H1 (cell line): Measurements from ENCODE around the gene EHBP1. TPM values are rescaled to one million over a fixed set of nuclear protein-coding genes. Genes with fewer than 3 reads are reported as not detected.

Experiments
- CTCF ChIA-PET: fragments of 300-600 bp; sonication (Branson Sonifier 250); formaldehyde crosslinking; loops from one replicate; lab custom pipeline; 2021; ENCODE audit not compliant: partially characterized antibody; lab: Charles Lee
- POLR2A ChIA-PET: fragments of 300-600 bp; sonication (Branson Sonifier 250); formaldehyde crosslinking; loops from one replicate; lab custom pipeline; 2021; ENCODE audit warnings: inconsistent platforms; ENCODE audit not compliant: partially characterized antibody; lab: Charles Lee
- DNase-seq, 2 experiments: peaks; one replicate each; pipeline versions ENCODE4 v3.0.0 to v3.0.0-alpha.2; 2010 to 2022; ENCODE audit warnings: low spot score in 2 of 2, low read depth in 1 of 2, mixed read lengths in 1 of 2
- FAIRE-seq: peaks from 2 replicates; lab custom pipeline; 2011; peaks lifted over from hg19 to GRCh38; lab: Jason Lieb, UNC
- H2AFZ ChIP-seq: 2 replicates; pipeline ENCODE4 v1.8.1; 2012; ENCODE audit warnings: low read length, inconsistent platforms
- H2AK5ac ChIP-seq: 2 replicates; pipeline ENCODE4 v1.6.1; 2013; ENCODE audit warnings: low read depth, low read length
- H2BK120ac ChIP-seq: replicated peaks from 2 replicates; pipeline ENCODE3; 2013; ENCODE audit warnings: low read depth, low read length, inconsistent platforms
- H2BK12ac ChIP-seq: 2 replicates; pipeline ENCODE4 v1.6.1; 2013; ENCODE audit warnings: low read depth, low read length
- H2BK15ac ChIP-seq: 2 replicates; pipeline ENCODE4 v1.6.1; 2013; ENCODE audit warnings: low read length
- H2BK20ac ChIP-seq: 2 replicates; pipeline ENCODE4 v1.6.1; 2013; ENCODE audit warnings: low read length
- H2BK5ac ChIP-seq: 2 replicates; pipeline ENCODE4 v1.6.1; 2013; ENCODE audit warnings: low read depth, low read length
- H3K14ac ChIP-seq: 2 replicates; pipeline ENCODE4 v1.6.1; 2013; ENCODE audit warnings: inconsistent platforms; ENCODE audit not compliant: insufficient read length
- H3K18ac ChIP-seq: 2 replicates; pipeline ENCODE4 v1.6.1; 2013; ENCODE audit warnings: low read length; ENCODE audit errors: extremely low read depth
- H3K23ac ChIP-seq: 2 replicates; pipeline ENCODE4 v1.6.1; 2013; ENCODE audit warnings: inconsistent platforms; ENCODE audit not compliant: insufficient read length
- H3K23me2 ChIP-seq: 2 replicates; pipeline ENCODE4 v1.6.1; 2013; ENCODE audit warnings: low read depth, low read length
- H3K27ac ChIP-seq: 2 replicates; pipeline ENCODE4 v1.6.1; 2011; ENCODE audit warnings: low read depth, low read length, inconsistent platforms
- H3K27me3 ChIP-seq, 4 experiments: replicated peaks in 1 of 4; 1 replicate in 1 of 4; 2 replicates in 3 of 4; pipeline versions ENCODE4 v1.6.1 to v1.8.1; 2011 to 2013; ENCODE audit warnings: low read length in 3 of 4, mild to moderate bottlenecking in 3 of 4, inconsistent platforms in 2 of 4, mixed read lengths in 2 of 4, moderate library complexity in 1 of 4; ENCODE audit not compliant: control insufficient read depth in 3 of 4, insufficient read depth in 3 of 4; ENCODE audit errors: extremely low read depth in 1 of 4
- H3K36me3 ChIP-seq, 4 experiments: 2 replicates each; pipeline versions ENCODE4 v1.6.1 to v1.8.1; 2011 to 2013; ENCODE audit warnings: mild to moderate bottlenecking in 4 of 4, low read length in 3 of 4, moderate library complexity in 2 of 4, control low read depth in 1 of 4, inconsistent platforms in 1 of 4; ENCODE audit not compliant: insufficient read depth in 4 of 4, control insufficient read depth in 2 of 4
- H3K4ac ChIP-seq: replicated peaks from 2 replicates; pipeline ENCODE3; 2013; ENCODE audit warnings: low read length, low read depth, mixed read lengths, inconsistent platforms; ENCODE audit not compliant: insufficient read length
- H3K4me1 ChIP-seq, 4 experiments: replicated peaks in 1 of 4; 1 replicate in 1 of 4; 2 replicates in 3 of 4; pipeline versions ENCODE4 v1.6.1 to v1.8.1; 2011 to 2013; ENCODE audit warnings: low read length in 3 of 4, inconsistent platforms in 2 of 4, mixed read lengths in 1 of 4; ENCODE audit not compliant: insufficient read depth in 4 of 4, control insufficient read depth in 3 of 4
- H3K4me2 ChIP-seq, 2 experiments: 2 replicates each; pipeline versions ENCODE4 v1.6.1 to v1.8.1; 2011 to 2013; ENCODE audit warnings: low read depth in 2 of 2, low read length in 2 of 2, control low read depth in 1 of 2, inconsistent platforms in 1 of 2, mild to moderate bottlenecking in 1 of 2; ENCODE audit not compliant: insufficient read depth in 1 of 2
- H3K4me3 ChIP-seq, 4 experiments: fragments of 200-600, 300-600 bp in 1 of 4; sonication (generic), shearing (Covaris generic), sonication (Bioruptor Twin) in 1 of 4; 2 replicates each; pipeline versions ENCODE4 v1.5.1 to v1.8.1; 2011 to 2016; ENCODE audit warnings: low read length in 4 of 4, low read depth in 3 of 4, control low read depth in 2 of 4, inconsistent platforms in 2 of 4, mild to moderate bottlenecking in 2 of 4, mixed read lengths in 1 of 4, moderate library complexity in 1 of 4; ENCODE audit not compliant: insufficient read depth in 2 of 4; ENCODE audit errors: extremely low read depth in 1 of 4
- H3K56ac ChIP-seq: replicated peaks from 2 replicates; pipeline ENCODE3; 2013; ENCODE audit warnings: low read depth, mild to moderate bottlenecking, mixed read lengths, low read length, inconsistent platforms; ENCODE audit not compliant: insufficient read length
- H3K79me1 ChIP-seq: 2 replicates; pipeline ENCODE4 v1.6.1; 2013; ENCODE audit warnings: low read depth, low read length, control low read depth
- H3K79me2 ChIP-seq, 2 experiments: 2 replicates each; pipeline versions ENCODE4 v1.6.1 to v1.8.1; 2012 to 2013; ENCODE audit warnings: low read length in 2 of 2, mild to moderate bottlenecking in 2 of 2, inconsistent platforms in 1 of 2; ENCODE audit not compliant: insufficient read depth in 2 of 2, control insufficient read depth in 1 of 2
- H3K9ac ChIP-seq, 4 experiments: replicated peaks in 1 of 4; 1 replicate in 1 of 4; 2 replicates in 3 of 4; pipeline versions ENCODE4 v1.6.1 to v1.8.1; 2011 to 2013; ENCODE audit warnings: low read depth in 3 of 4, low read length in 3 of 4, control low read depth in 2 of 4, mild to moderate bottlenecking in 2 of 4, moderate library complexity in 2 of 4, inconsistent platforms in 1 of 4; ENCODE audit errors: extremely low read depth in 1 of 4
- H3K9me3 ChIP-seq, 2 experiments: 2 replicates each; pipeline versions ENCODE4 v1.6.1 to v1.8.1; 2012 to 2013; ENCODE audit warnings: mild to moderate bottlenecking in 2 of 2, moderate library complexity in 2 of 2, control low read depth in 1 of 2, inconsistent platforms in 1 of 2, low read depth in 1 of 2, low read length in 1 of 2, mixed read lengths in 1 of 2; ENCODE audit not compliant: insufficient read depth in 2 of 2
- H4K20me1 ChIP-seq, 2 experiments: replicated peaks in 1 of 2; 2 replicates each; pipeline versions ENCODE3 to v1.8.1; 2011 to 2013; ENCODE audit warnings: inconsistent platforms in 2 of 2, low read length in 2 of 2, mild to moderate bottlenecking in 1 of 2; ENCODE audit not compliant: insufficient read depth in 2 of 2, control insufficient read depth in 1 of 2
- H4K5ac ChIP-seq: 2 replicates; pipeline ENCODE4 v1.6.1; 2013; ENCODE audit warnings: low read length, low read depth, mixed read lengths, inconsistent platforms; ENCODE audit not compliant: insufficient read length
- H4K8ac ChIP-seq: 2 replicates; pipeline ENCODE4 v1.8.0; 2013; ENCODE audit warnings: mild to moderate bottlenecking, moderate library complexity, low read length, inconsistent platforms; ENCODE audit not compliant: insufficient read depth; ENCODE audit errors: extremely low read depth
- H4K91ac ChIP-seq: replicated peaks from 2 replicates; pipeline ENCODE3; 2013; ENCODE audit warnings: low read length, mixed read lengths, inconsistent platforms; ENCODE audit not compliant: insufficient read length
- CBX5 ChIP-seq: fragments of 300-800, 300-1000 bp; sonication (generic); IDR thresholded peaks from 2 replicates; pipeline ENCODE4 v1.7.1; 2016; ENCODE audit warnings: antibody characterized with exemption, low read length, low read depth
- CREB1 ChIP-seq: IDR thresholded peaks from 2 replicates; pipeline ENCODE4 v1.6.1; 2012; ENCODE audit warnings: inconsistent platforms
- GTF2F1 ChIP-seq: IDR thresholded peaks from 2 replicates; pipeline ENCODE4 v1.6.1; 2012; ENCODE audit warnings: low read depth, low read length, improper control_type of control experiment, borderline replicate concordance
- JUN ChIP-seq: IDR thresholded peaks from 2 replicates; pipeline ENCODE4 v1.6.1; 2011; ENCODE audit warnings: low read depth, mild to moderate bottlenecking, improper control_type of control experiment, low read length
- POLR2A ChIP-seq, 2 experiments: IDR thresholded peaks; 1 replicate in 1 of 2; 2 replicates in 1 of 2; pipeline ENCODE4 v1.6.1; 2011; ENCODE audit warnings: low read depth in 2 of 2, low read length in 2 of 2, mild to moderate bottlenecking in 2 of 2; ENCODE audit errors: control extremely low read depth in 1 of 2
- RFX5 ChIP-seq: IDR thresholded peaks from 2 replicates; pipeline ENCODE4 v1.6.1; 2011; ENCODE audit warnings: low read depth, low read length, improper control_type of control experiment, borderline replicate concordance
- SIX5 ChIP-seq: IDR thresholded peaks from 2 replicates; pipeline ENCODE4 v1.6.1; 2011; ENCODE audit warnings: mild to moderate bottlenecking, low read depth, low read length
- SP4 ChIP-seq: IDR thresholded peaks from 2 replicates; pipeline ENCODE4 v1.6.1; 2012; ENCODE audit warnings: low read length, inconsistent platforms
- WGBS, 2 experiments: shearing (Covaris generic) in 1 of 2; methylation state at CpG; one replicate each; pipeline versions ENCODE4 v1.1.6 to v1.1.7; 2013 to 2015; ENCODE audit warnings: low lambda C conversion rate in 2 of 2, mixed read lengths in 2 of 2, inconsistent platforms in 1 of 2, low coverage in 1 of 2, missing lambda C conversion rate in 1 of 2; ENCODE audit not compliant: insufficient replicate concordance in 2 of 2, insufficient coverage in 1 of 2, insufficient read length in 1 of 2; ENCODE audit errors: extremely low coverage in 1 of 2, missing lambda C conversion rate in 1 of 2; 5-methylcytosine and 5-hydroxymethylcytosine counted together
- polyA plus RNA-seq, 7 experiments: library from polyadenylated mRNA; depleted of rRNA in 3 of 7; stranded (reverse) in 5 of 7; unstranded in 2 of 7; fragments of >200 nt in 5 of 7; fragments of 200-250 nt in 2 of 7; gene quantifications; 1 replicate in 5 of 7; 2 replicates in 1 of 7; 4 replicates in 1 of 7; pipeline versions ENCODE4 v1.2.1 to v1.2.3, GENCODE V29; 2011 to 2013; ENCODE audit warnings: missing spikeins in 2 of 7, mixed read lengths in 2 of 7
- total RNA-seq: library from RNA; stranded (reverse); fragmentation: NEBNext Ultra II Directional; extraction: Animal tissue kit (Norgen Biotek cat#: 25700); gene quantifications from 2 replicates; pipeline ENCODE4 v1.2.1, GENCODE V29; 2021
- TF ChIP-seq, protein P1 (sequence below): IDR thresholded peaks from 2 replicates; pipeline ENCODE4 v1.6.1; 2012; ENCODE audit warnings: low read length, inconsistent platforms
- TF ChIP-seq, protein P2 (sequence below): IDR thresholded peaks from 2 replicates; pipeline ENCODE4 v1.6.1; 2012; ENCODE audit warnings: inconsistent platforms
- TF ChIP-seq, protein P3 (sequence below), 3 experiments: IDR thresholded peaks; 1 replicate in 2 of 3; 2 replicates in 1 of 3; pipeline versions ENCODE4 v1.5.1 to v1.6.1; 2011; ENCODE audit warnings: low read length in 3 of 3, mild to moderate bottlenecking in 3 of 3, inconsistent platforms in 2 of 3, low read depth in 1 of 3, moderate library complexity in 1 of 3; ENCODE audit not compliant: insufficient read depth in 1 of 3; ENCODE audit errors: control extremely low read depth in 1 of 3

Gene EHBP1
- total and polyA plus RNA-seq, 2 of the 8 experiments (the other 6 are each of a cell fraction or from before 2014, with no cell fraction given) = 12.0 to 64.1 TPM

DNA sequence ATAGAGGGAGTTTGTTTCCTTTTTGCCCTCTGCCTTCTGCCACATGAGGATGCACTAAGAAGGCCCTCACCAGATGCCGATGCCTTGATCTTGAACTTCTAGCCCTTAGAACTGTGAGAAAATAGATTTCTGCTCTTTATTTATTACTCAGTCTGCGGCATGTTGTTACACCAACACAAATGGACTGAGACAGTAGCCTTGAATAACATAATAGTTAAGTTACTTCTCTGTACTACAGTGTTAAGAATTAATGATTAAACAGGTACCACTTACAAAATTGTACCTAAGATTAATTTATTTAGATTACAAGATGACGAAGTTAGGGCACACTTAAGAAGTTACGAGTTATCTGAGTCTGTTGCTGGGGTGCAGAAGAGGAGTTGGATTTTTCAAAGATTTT, 42.4 kb downstream of the EHBP1 start:
- Histone ChIP-seq H3K4me1 (peaks cover 0 to 9% (median 6%) of the 10 kb centered on the region in 4 experiments; a peak in 3 of 7 replicates), H3K9ac (no peak overlapping the region), H2BK120ac (no peak overlapping the region), H2BK20ac (no peak overlapping the region), H2BK12ac (no peak overlapping the region), H3K23ac (no peak overlapping the region), H4K91ac (no peak overlapping the region), H2AK5ac (no peak overlapping the region), H3K18ac (no peak overlapping the region), H3K23me2 (no peaks in the 10 kb centered on the region; the same call in 1 of the 2 replicates), H4K5ac (no peak overlapping the region), H2BK5ac (no peak overlapping the region), H4K8ac (no peak overlapping the region), H2AFZ (no peak overlapping the region), H3K27ac (no peak overlapping the region), H3K79me1 (no peaks in the 10 kb centered on the region), H2BK15ac (no peak overlapping the region), H3K9me3 (no peaks in the 10 kb centered on the region), H3K79me2 (peaks cover 0 to 58% of the 10 kb centered on the region in 2 experiments; a peak in 2 of 4 replicates), H3K14ac (no peak overlapping the region), H3K4ac (no peak overlapping the region), H4K20me1 (peaks cover 0 to 3% of the 10 kb centered on the region in 2 experiments), H3K4me3 (no peak overlapping the region), H3K4me2 (no peak overlapping the region), H3K56ac (no peak overlapping the region), H3K36me3 (peaks cover 0 to 3% (median 2%) of the 10 kb centered on the region in 4 experiments; a peak in 3 of 8 replicates), H3K27me3 (no peaks in the 10 kb centered on the region)
- FAIRE-seq (no peak), DNase-seq (no peak)
- WGBS, 2 experiments = 91% methylated on average over 4 of the region's 4 CpGs; no CpG with 5 or more reads in 1 of the 2 experiments
- ChIA-PET POLR2A (no interaction called here), CTCF (no interaction called here)
- TF ChIP-seq CBX5 = no peak
- TF ChIP-seq RFX5 = no peak
- no peak for TF ChIP-seq SIX5
- TF ChIP-seq SP4 = no peak
- TF ChIP-seq, protein P1, sequence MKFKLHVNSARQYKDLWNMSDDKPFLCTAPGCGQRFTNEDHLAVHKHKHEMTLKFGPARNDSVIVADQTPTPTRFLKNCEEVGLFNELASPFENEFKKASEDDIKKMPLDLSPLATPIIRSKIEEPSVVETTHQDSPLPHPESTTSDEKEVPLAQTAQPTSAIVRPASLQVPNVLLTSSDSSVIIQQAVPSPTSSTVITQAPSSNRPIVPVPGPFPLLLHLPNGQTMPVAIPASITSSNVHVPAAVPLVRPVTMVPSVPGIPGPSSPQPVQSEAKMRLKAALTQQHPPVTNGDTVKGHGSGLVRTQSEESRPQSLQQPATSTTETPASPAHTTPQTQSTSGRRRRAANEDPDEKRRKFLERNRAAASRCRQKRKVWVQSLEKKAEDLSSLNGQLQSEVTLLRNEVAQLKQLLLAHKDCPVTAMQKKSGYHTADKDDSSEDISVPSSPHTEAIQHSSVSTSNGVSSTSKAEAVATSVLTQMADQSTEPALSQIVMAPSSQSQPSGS = no peak
- no peak for TF ChIP-seq POLR2A (IDR thresholded peaks at IDR 0.05; ENCODE audit: control extremely low read depth in 1 of 2, low read depth in 2 of 2, low read length in 2 of 2)
- no peak for TF ChIP-seq CREB1
- no peak for TF ChIP-seq GTF2F1
- TF ChIP-seq, protein P2, sequence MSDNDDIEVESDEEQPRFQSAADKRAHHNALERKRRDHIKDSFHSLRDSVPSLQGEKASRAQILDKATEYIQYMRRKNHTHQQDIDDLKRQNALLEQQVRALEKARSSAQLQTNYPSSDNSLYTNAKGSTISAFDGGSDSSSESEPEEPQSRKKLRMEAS = no peak
- TF ChIP-seq, protein P3, sequence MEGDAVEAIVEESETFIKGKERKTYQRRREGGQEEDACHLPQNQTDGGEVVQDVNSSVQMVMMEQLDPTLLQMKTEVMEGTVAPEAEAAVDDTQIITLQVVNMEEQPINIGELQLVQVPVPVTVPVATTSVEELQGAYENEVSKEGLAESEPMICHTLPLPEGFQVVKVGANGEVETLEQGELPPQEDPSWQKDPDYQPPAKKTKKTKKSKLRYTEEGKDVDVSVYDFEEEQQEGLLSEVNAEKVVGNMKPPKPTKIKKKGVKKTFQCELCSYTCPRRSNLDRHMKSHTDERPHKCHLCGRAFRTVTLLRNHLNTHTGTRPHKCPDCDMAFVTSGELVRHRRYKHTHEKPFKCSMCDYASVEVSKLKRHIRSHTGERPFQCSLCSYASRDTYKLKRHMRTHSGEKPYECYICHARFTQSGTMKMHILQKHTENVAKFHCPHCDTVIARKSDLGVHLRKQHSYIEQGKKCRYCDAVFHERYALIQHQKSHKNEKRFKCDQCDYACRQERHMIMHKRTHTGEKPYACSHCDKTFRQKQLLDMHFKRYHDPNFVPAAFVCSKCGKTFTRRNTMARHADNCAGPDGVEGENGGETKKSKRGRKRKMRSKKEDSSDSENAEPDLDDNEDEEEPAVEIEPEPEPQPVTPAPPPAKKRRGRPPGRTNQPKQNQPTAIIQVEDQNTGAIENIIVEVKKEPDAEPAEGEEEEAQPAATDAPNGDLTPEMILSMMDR (IDR thresholded peaks at IDR 0.05; ENCODE audit: control extremely low read depth in 1 of 3, insufficient read depth in 1 of 3, low read depth in 1 of 3, low read length in 3 of 3) = no peak
- TF ChIP-seq JUN = no peak
